GM19238 (cell line): ENCODE results near the gene MPZL1.

Experiments
- DNase-seq: peaks from one replicate; pipeline ENCODE4 v3.0.0; 2011; ENCODE audit warnings: low spot score; ENCODE audit not compliant: insufficient read length

The MPZL1 gene

DNA sequence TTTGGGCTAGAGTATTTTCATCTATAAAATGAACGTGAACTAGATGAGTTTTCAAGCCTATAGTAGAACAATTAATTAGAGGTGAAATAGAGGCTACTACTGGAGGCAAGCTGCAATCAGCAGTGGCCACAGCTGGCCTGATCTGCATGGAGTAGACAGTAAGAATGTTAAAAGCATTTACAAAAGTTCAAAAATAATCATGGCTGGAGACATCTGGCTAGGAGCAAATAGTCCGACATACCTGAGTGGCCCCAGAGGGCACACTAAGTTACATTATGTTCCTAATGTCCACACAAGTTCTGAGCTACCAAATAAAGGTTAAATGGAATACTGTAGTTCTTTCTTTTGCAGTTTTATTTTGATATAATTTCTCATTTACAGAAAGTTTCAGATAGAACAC is 28.0 kb downstream of the MPZL1 start:
- no peak for DNase-seq

DNA sequence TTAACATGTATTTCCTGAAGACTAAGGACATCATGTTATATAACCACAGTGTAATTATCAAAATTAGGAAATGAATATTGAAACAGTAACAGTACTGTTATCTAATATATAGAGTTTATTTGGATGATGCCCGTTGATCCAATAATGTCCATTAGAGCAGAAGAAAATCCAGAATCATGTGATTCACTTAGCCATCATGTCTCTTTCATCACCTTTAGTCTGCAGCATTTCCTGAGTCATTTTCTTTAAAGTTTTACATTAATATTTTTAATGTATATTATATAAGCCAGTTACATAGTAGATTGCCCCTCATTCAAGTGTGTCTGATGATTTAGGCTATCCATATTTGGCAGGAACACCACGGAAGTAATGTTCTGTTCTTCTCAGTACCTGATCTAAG is 28.9 kb downstream of the MPZL1 start:
- DNase-seq, result no peak

DNA sequence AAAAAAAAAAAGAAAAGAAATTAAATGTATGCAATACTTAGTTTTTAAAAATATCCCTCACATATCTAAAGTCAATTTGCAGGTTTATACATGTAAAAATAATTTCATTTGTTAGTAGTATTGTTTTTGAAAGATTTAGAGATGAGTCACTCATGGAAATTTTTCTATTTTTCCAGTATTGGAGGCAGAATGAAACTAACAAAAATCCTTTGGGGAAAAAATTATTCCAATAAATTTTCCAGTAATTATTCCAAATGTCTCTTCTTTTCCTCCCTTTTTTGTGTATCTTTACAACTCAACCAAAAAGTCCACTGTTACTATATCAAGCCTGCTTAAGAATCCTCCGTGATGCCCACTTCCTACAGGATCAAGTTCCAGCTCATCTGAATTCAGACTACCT is 29.9 kb downstream of the MPZL1 start:
- DNase-seq, result no peak

DNA sequence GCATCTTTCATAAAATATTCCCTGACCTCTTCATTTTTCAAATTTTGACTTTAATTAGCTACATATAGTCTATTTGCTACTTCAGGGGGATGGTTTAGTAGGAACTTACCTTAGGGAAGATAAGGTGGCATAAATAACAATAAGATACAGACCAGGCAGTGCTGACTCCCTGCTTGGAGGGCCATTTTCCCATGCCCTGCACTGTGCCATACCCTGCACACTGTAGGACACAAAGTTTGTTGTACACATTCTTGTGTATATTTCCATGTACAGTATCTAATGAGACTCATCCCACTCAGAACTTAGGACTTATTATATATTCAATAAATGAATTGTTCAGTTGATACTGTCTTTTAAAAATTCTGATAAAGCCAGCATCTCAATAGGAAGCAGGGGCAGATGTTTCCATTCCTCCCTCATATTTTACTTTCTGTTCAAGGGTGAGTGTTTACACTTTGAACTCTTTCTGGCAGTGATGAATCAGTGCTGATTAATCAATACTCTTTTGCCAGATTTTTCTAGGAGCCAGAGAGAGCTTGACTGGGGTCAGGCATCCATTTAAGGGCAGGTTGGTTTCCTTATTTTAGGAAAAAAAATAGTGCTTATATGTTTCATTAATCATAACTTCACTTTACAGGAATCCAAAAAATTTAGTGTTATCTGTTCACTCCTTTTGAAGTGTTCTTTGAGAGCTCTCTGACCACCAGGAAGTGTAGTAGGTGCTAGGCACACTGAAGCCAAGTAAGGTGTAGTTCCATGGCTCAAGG is 30.6 kb downstream of the MPZL1 start:
- no peak for DNase-seq

DNA sequence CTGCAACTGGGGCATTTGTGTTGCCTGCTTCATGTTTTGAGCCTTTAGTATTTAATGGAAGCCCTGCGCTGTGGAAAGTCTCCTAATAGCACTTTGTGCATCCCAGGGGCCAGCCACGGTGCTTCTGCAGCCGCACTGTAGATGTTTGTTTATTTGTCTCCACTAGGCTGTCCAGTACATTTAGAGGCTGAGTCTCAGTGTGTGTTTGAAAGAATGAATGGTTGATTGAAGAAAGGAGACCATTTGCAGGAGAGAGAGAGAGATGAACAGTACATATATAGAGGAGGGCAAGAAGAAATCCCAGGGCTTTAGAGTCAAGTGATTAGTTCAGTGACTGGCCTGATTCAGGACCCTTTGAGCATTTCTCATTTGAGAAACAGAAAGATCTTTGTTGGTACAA is 33.9 kb downstream of the MPZL1 start:
- DNase-seq, result no peak

DNA sequence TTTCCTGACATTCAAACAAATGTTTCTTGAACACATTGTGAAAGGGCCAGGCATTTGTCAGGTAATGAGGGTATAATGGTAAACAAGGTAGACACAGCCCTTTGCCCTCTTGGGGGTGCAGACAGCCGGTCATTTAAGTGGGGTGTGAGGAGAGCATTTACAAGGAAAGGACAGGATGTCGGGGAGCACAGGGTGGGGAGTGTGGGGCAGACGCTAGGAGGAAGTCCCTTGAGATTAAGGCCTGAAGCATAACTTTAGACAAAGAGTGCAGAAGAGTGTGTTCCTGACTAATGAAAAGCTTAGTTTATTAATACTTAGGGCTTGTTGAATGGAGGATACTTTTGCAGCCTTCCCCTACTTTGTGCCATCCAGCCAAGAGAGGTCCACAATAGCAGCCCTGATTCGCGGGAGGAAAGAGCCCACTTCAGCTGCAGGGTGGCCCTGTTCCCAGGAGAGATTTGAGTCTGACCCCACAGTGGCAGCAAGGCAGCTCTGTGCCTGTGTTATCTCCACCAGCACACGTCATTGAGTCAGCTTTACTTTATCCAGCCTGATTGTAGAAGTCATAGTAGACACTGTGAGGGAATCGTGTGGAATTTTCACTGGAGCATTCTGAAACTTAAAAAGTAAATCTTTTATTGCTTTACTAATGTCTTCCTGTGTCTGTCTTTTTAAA is 35.1 kb downstream of the MPZL1 start:
- no peak for DNase-seq

DNA sequence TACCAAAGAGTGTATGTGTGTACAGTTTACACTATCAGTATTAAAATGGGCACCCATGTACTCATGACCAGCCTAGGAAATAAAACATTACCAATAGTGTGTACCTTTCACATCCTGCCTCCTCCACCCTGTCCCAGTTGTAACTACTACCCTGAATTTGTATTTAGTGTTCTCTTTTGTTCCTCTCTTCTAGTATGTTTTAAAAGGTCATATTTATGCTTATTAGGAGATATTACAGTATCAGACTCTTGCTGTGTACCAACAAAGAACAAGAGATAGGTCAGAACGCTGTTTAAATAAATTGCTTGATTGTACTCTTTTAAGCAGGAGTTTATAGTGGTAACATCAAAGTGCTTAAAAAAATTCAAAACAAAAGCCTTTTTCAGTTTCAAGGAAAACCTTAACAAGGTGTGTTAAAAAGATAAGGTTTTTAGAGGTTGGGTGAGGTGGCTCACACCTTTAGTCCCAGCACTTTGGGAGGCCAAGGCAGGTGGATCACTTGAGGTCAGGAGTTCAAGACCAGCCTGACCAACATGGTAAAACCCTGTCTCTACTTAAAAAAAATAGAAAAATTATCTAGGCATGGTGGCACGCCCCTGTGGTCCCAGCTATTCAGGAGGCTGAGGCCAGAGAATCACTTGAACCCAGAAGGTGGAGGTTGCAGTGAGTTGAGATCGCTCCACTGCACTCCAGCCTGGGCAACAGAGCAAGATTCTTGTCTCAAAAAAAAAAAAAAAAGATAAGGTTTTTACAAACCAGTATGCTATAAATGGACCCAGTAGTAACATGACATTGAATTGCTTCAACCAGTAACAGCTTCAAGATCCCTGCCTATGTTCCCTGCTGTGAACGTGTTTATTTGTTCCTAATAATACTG is 35.9 kb downstream of the MPZL1 start:
- DNase-seq, result no peak

DNA sequence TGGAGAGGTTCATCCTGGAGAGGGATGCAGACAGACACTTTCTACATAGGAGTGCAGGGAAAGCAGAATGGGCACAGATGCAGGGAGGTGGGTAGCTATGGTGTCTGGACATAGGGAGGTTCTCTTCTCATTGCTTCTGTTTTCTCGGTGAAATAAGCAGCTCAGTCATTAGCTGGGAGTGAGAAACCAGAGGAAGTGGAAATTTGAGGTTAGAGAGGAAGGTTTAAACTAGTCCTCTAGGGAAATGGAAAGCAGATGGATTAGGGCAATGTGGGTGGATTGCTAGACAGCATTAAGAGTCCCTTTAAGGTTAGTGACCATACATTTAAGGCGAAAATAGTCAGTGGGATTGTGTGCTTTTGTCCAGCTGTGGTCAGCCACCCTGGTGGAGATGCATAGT is 39.6 kb downstream of the MPZL1 start:
- DNase-seq, result no peak

DNA sequence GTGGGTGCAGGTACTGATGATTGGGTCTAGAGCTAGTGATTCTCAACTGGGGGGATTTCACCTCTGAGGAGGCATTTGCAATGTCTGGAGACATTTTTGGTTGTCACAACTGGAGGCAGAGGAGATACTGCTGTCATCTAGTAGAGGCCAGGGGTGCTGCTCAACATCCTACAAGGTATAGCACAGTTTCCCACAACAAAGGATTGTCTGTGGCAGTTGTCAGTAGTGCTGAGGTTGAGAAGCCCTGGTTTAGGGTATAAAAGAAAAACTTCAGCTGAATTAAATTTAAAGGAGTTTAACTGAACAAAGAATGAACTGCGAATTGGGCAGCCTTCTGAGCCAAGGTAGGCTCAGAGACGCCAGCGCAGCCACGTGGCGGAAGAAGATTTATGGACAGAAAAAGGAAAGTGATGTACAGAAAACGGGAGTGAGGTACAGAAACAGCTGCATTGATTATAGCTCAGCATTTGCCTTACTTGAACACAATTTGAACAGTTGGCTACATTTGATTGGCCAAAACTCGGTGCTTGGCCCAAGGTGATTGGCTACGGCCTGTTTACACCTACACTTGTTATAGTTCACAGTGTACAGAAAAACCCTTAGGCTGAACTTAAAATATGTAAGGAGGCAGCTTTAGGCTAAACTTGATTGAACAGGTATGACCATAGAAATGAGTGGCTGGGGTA is 40.4 kb downstream of the MPZL1 start:
- no peak for DNase-seq

DNA sequence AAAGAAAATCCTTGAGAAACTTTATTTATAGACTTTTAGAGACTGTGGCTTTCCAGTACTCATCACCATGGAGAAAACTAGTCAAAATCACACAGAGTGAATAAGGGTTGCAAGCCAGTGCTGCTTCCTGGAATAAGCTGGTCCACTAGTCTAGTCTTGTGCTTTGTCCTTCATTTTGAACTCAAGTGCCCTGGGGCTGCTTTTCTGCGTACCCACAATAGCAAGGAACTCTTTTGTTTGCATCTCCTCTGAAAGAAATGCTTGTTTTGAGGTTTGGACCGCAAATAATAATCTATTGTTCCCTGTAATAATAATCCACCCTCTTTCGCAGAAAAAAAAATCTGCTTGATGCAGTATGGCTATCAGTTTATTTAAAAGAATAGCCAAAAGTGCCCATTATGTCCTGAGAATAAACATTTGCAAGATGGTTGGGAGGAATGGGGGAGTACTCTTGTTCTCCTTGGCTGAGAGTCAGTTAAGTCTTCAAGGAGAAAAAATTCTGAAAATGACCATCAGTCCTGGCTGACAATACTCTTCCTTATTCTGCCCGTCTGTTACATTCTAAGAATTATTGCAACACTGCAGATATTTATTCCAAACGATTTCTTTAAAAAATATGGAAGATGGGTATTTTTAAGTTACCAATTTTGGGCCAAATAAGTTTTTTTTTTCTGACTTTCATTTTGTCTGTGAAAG is 41.9 kb downstream of the MPZL1 start:
- DNase-seq, result no peak

DNA sequence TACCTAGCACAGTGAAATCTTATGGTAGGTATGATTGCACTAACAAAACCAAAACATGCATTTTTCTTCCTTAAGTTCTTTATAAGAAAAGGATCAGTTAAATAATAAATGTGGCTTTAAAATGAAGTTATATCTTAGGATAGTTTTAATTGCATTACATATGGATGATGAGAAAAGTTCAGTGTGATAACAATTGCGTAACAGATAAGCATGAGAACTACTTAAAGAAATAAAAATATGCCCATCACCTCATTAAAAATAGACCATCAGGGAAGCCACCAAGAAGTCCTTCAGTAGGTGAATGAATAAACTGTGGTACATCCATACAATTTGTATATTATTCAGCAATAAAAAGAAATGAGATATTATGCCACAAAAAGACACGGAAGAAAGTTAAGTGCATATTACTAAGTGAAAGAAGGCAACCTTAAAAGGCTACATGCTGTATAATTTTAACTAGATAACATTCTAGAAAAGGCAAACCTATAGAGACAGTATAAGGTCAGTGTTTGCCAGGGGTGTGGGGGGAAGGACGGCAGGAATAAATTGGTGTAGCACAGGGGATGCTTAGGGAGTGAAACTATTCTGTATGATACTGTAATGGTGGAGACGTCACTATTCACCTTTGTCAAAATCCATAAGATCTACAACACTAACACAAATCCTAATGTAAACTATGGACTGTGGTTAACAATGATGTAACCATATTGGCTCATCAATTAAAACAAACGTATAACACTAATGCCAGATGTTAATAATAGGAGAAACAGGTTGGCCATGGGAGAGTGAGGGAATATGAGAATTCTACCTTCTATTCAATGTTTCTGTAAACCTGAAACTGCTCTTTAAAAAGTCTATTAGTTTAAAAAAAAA is 42.9 kb downstream of the MPZL1 start:
- DNase-seq, result no peak

DNA sequence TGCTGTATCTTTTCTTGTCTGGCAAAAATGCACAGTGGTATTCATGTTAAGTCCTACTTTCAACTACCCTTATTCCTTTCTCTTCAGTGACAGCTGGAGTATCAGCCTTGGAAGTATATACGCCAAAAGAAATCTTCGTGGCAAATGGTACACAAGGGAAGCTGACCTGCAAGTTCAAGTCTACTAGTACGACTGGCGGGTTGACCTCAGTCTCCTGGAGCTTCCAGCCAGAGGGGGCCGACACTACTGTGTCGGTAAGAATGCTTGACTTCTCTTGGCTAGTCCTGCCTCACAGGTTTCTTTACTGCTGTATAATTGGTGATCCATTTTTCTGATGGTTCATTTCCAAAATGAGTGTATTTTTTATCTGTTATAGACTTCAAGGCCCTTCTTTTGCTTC is 43.7 kb downstream of the MPZL1 start:
- no peak for DNase-seq

DNA sequence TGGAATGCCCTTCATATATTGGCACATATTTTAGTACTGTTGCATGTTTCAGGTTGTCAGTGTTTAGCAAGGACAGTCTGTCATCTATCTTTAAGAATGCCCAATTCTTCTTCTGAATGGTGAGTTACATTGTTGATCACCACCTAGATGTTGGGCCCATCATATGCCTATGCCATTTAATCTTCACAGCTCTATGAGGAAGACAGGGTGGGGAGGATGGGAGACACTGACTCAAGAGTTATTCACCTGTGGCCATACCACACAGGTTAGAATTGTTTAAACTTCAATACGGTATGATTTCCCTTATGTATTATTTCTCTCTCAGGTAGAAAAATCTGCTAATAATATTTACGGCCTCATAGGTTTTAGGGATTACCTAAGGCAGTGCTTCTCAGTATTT is 44.8 kb downstream of the MPZL1 start:
- no peak for DNase-seq

DNA sequence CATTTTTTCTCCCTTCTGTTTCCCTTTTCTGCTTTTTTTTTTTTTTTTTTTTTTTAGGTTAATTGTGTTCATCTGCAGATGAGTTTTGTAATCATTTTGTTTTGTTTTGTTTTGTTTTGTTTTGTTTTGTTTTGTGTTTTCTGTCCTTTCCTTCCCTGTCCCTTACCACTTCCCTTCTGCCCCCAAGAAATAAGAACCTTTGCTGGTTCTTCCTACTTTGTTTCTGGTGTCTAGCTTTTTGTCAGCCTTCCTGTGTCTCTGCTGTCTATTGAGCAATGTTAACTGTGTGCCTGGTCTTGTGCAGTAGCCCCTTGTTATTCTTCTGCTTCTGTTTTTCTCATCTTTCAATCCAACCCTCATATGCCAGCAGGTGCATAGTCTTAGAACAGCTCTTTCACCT is 46.0 kb downstream of the MPZL1 start:
- no peak for DNase-seq

DNA sequence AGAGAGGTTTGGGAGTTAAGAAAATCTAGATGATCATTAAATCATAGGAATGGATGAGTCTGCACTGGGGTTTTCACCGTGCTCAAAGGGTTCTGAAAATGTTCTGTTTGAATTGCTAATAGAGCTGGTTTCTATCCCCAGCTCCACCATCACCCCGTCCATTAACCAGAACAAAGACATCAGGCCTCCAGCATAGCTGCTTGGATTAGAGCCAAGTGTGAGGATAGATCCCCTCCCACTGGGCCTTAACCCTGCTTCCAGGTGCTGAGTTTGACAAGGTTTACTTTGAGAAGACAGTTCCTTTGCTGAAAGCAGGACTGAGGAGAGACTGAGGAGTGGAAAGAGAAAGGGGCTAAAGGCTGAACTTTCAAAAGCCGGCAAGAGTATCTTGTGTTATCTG is 48.3 kb downstream of the MPZL1 start:
- DNase-seq, result no peak

DNA sequence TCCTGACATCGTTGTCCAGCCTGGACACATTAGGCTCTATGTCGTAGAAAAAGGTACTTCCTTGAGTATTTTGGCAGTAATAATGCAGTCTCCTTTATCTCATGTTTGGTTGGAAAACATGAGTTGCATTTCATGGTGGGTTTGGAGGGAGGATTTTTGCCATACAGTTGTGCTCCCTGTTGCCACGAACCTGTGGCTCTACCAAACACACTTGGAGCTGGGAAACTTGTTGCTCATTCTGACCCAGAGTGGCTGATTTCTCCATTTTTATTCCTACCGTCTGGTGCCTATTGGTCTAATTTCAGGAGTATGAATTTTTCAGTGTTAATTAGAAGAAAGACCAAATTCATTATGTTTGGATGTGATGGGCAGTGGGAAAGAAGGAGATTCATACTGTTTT is 50.7 kb downstream of the MPZL1 start:
- no peak for DNase-seq

DNA sequence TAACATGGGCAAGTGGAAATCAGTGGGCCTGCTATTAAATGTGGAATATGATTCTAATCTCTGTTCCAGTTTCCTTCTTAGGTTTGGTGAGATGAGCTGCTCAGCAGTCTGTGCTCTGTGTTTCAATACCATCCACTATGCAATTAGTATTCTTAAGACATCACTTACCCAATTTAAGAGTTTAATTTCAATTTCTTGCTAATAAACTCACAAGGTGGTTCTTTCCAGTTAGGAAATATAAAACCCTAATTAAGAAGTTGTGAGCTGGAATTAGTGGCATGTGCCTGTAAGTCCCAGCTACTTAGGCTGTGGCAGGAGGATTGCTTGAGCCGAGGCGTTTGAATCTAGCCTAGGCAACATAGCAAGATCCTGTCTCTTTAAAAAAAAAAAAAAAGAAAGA is 51.7 kb downstream of the MPZL1 start:
- DNase-seq, result no peak

DNA sequence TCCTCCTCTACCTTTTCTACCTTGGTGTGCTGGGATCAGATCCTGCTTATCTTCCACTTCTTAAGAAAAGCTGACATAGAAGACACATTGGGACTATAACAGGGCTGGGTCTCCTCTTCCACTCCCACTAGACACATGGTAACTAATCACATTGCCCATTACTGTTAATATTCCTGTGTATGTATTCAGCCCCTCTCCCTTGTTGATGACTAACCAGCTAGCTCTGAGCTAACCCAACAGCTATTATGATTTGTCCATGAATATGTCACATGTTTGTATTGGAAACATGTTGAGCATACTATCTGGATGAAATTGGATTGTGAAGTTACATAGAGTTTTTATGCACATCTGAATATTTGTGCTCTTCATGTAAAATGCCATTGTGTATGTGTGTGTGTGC is 52.9 kb downstream of the MPZL1 start:
- no peak for DNase-seq

DNA sequence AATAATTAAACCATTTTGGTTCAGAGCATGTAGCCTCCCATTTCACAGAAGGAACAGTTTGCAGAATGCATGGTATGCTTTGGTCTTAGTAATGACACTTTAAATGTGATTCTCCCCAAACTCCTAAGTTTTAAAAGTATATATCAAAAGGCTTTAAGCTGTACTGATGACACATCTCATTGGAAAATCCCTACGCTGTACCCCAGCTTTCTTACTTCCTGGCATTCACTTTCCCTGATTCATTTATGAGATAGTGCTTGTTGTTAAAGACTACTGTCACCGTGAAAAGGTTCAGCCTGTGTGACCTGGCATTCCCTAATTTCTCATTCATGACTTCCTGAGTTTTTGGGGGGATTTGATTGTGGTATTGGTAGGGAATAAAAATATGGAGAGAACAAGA is 53.4 kb downstream of the MPZL1 start:
- DNase-seq, result no peak

DNA sequence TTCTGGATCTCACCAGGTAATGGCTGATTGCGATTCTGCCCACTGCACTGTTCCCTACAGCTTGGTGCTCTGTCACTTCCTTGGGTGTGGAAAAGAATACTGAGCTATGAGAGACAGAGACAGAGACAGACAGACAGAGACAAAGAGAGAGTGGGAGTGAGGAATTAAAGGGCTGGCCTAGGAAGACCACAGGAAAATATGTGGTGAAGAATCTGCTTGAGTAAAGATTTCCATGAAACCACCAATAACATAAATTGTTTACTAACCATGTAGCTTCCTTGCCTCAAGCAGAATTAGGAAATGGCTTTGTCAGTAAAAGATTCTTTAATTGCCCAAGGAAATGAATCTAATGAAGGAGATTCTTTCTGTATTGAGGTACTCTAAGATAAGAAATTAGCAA is 54.4 kb downstream of the MPZL1 start:
- no peak for DNase-seq
